A673 (cell line): ENCODE results near the gene TBCD. TPM values are rescaled to one million over a fixed set of nuclear protein-coding genes. Genes with fewer than 3 reads are reported as not detected.
"Not testable (repeated sequence)": the region's sequence is repeated elsewhere in the genome, so short reads cannot be mapped to it uniquely, and the experiment has no call there.

Experiments used
- BruUV-seq: library from RNA; stranded (reverse); fragments of 400-500 nt; replicated peaks from 2 replicates; lab custom pipeline; 2021; lab: Mats Ljungman, UMichigan
- CTCF ChIA-PET: fragments of 300-600 bp; sonication (Branson Sonifier 250); formaldehyde crosslinking; loops from one replicate; lab custom pipeline; 2022; ENCODE audit warnings: antibody characterized with exemption; lab: Charles Lee
- POLR2A ChIA-PET: fragments of 300-600 bp; sonication (Branson Sonifier 250); formaldehyde crosslinking; loops from one replicate; lab custom pipeline; 2022; ENCODE audit warnings: antibody characterized with exemption; ENCODE audit not compliant: low non-redundant PET; lab: Charles Lee
- DNase-seq: peaks from one replicate; pipeline ENCODE4 v3.0.0-alpha.2; 2015; ENCODE audit warnings: low spot score
- H3K27ac ChIP-seq: fragments of 200-600 bp; sonication (generic); 2 replicates; pipeline ENCODE4 v1.5.1; 2016; ENCODE audit warnings: mixed run types, low read depth, mild to moderate bottlenecking, mixed read lengths, antibody characterized with exemption, low read length; ENCODE audit not compliant: poor library complexity, severe bottlenecking
- H3K27me3 ChIP-seq: fragments of 200-600 bp; sonication (generic); replicated peaks from 2 replicates; pipeline ENCODE4 v1.6.1; 2017; ENCODE audit warnings: mixed run types, low read depth, mild to moderate bottlenecking, mixed read lengths, antibody characterized with exemption, low read length; ENCODE audit not compliant: insufficient read depth, poor library complexity
- H3K36me3 ChIP-seq: fragments of 200-600 bp; sonication (generic); 2 replicates; pipeline ENCODE4 v1.6.1; 2016; ENCODE audit warnings: mixed run types, mild to moderate bottlenecking, mixed read lengths, antibody characterized with exemption, low read length; ENCODE audit not compliant: insufficient read depth, poor library complexity, severe bottlenecking
- H3K4me1 ChIP-seq: fragments of 200-600 bp; sonication (generic); 2 replicates; pipeline ENCODE4 v1.6.1; 2017; ENCODE audit warnings: mixed run types, mild to moderate bottlenecking, mixed read lengths, antibody characterized with exemption, low read length; ENCODE audit not compliant: insufficient read depth, poor library complexity, severe bottlenecking
- H3K4me3 ChIP-seq: fragments of 200-600 bp; sonication (generic); 2 replicates; pipeline ENCODE4 v1.5.1; 2016; ENCODE audit warnings: low read depth, mixed run types, mild to moderate bottlenecking, mixed read lengths, low read length; ENCODE audit not compliant: poor library complexity, severe bottlenecking
- H3K9me3 ChIP-seq: fragments of 200-600 bp; sonication (generic); 2 replicates; pipeline ENCODE4 v1.6.1; 2016; ENCODE audit warnings: mixed run types, low read depth, mild to moderate bottlenecking, mixed read lengths, antibody characterized with exemption, low read length; ENCODE audit not compliant: poor library complexity, severe bottlenecking
- EZH2 ChIP-seq: fragments of 200-600 bp; sonication (generic); IDR thresholded peaks from 2 replicates; pipeline ENCODE4 v1.6.1; 2017; ENCODE audit warnings: borderline replicate concordance, low read depth, mild to moderate bottlenecking, mixed read lengths, antibody characterized with exemption, low read length; ENCODE audit not compliant: poor library complexity, severe bottlenecking
- intact Hi-C: fragments of 100-400 bp; cut with micrococcal nuclease; formaldehyde crosslinking; loops from one replicate; pipeline ENCODE4 v1.10.0; 2022; ENCODE audit not compliant: unreplicated experiment
- total RNA-seq: library from RNA; stranded (reverse); gene quantifications from 2 replicates; pipeline ENCODE4 v1.2.3, GENCODE V29; 2021
- TF ChIP-seq, protein P1 (sequence below): fragments of 300-800, 200-600 bp; sonication (generic); conservative IDR thresholded peaks from 2 replicates; pipeline ENCODE4 v1.5.1; 2017; ENCODE audit warnings: low read depth, mild to moderate bottlenecking, antibody characterized with exemption, low read length, moderate library complexity, mixed read lengths

The TBCD gene
- total RNA-seq, 1 experiment from 2014 or later: 113 TPM

DNA sequence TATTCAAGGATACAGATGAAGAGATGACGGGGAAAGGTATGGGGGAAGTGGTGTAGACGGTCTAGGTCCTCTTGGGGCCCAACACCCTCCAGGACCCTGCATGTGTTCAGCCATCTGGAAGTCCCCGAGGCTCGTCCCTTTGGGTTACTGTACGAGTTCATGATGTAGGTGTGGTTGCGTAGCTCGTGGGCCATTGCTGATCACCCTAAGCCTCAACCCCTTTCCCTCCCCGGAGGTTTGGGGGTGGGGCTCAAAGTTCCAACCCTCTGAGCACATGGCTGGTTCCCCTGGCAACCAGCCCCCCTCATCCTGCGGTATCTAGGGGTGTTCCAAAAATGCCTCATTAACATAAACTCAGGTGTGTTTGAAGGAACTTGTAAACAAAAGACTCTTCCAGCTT, 228.8 kb downstream of the TBCD start:
- DNase-seq: no peak
- H3K36me3 ChIP-seq: no peaks in the 10 kb centered on the region
- ChIA-PET CTCF (no interaction called here), POLR2A (no interaction called here)
- no peak for TF ChIP-seq EZH2
- no peaks in the 10 kb centered on the region for H3K27me3 ChIP-seq
- no peaks in the 10 kb centered on the region for H3K9me3 ChIP-seq
- intact Hi-C loops: no loop called here
- no peaks in the 10 kb centered on the region for H3K4me1 ChIP-seq
- H3K27ac ChIP-seq: no peak overlapping the region
- BruUV-seq: no TSS peak
- H3K4me3 ChIP-seq: no peak overlapping the region

DNA sequence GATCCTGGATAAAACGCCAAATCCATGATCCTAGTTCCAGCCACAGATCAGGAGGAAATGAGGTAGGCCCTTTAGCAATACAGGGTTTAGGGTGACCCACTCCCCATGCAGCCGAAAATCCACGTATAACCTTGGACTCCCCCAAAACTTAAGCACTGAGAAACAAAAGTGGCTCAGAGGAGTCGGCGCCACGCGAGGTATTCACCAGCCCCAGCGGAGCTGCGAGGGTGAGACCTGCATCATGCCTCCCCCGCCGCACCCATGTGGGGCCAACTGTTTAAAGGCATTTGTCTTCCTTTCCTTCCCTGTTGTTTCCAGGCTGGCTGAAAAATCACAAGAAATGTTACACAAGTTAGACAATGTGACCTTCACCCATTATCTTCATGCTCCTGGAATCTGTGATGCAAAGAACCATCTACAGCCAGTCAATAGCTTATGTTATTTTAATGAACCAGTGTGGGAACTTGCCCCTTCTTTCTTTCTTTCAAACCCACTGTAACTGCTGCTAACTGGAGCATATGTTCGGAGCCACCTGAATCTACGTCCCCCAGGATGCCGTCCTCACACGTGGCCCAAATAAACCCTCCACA, 229.4 kb downstream of the TBCD start:
- Histone ChIP-seq H3K4me1 (no peaks in the 10 kb centered on the region), H3K4me3 (no peak overlapping the region), H3K27ac (no peak overlapping the region), H3K9me3 (no peaks in the 10 kb centered on the region), H3K36me3 (no peaks in the 10 kb centered on the region), H3K27me3 (no peaks in the 10 kb centered on the region)
- TF ChIP-seq EZH2: no peak
- TF ChIP-seq, protein P1, sequence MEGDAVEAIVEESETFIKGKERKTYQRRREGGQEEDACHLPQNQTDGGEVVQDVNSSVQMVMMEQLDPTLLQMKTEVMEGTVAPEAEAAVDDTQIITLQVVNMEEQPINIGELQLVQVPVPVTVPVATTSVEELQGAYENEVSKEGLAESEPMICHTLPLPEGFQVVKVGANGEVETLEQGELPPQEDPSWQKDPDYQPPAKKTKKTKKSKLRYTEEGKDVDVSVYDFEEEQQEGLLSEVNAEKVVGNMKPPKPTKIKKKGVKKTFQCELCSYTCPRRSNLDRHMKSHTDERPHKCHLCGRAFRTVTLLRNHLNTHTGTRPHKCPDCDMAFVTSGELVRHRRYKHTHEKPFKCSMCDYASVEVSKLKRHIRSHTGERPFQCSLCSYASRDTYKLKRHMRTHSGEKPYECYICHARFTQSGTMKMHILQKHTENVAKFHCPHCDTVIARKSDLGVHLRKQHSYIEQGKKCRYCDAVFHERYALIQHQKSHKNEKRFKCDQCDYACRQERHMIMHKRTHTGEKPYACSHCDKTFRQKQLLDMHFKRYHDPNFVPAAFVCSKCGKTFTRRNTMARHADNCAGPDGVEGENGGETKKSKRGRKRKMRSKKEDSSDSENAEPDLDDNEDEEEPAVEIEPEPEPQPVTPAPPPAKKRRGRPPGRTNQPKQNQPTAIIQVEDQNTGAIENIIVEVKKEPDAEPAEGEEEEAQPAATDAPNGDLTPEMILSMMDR: no peak
- BruUV-seq: no TSS peak
- intact Hi-C loops: no loop called here
- CTCF ChIA-PET: no interaction called here
- POLR2A ChIA-PET: no interaction called here
- no peak for DNase-seq

DNA sequence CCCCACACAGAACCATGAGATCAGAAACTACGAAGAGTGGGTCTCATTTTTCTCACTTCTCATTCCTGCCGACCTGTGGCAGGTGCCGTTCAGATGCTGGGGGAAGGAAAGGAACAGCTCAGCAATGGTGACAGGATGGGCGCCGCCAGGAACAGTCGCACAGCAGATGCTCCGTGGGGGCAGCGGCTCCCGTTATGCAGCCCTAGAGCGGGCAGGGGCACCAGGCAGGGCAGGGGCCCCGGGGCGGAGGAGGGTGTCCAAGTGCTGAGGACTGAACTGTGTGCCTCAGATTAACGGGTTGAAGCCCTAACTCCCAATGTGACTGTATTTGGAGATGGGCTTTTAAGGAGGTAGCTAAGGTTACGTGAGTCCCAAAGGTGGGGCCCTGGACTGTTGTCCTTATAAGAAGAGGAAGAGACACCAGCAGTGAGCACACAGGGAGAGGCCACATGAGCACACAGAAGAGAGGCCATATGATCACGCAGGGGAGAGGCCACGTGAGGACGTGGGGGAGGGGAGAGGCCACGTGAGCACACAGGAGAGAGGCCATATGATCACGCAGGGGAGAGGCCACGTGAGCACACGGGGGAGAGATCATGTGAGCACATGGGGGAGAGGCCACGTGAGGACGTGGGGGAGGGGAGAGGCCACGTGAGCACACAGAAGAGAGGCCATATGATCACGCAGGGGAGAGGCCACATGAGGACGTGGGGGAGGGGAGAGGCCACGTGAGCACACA, 231.8 kb downstream of the TBCD start:
- H3K27me3 ChIP-seq: no peaks in the 10 kb centered on the region
- H3K4me1 ChIP-seq: no peaks in the 10 kb centered on the region
- H3K9me3 ChIP-seq: no peaks in the 10 kb centered on the region
- intact Hi-C loops: no loop called here
- no TSS peak for BruUV-seq
- ChIA-PET CTCF (no interaction called here), POLR2A (no interaction called here)
- no peak overlapping the region for H3K4me3 ChIP-seq
- no peak for TF ChIP-seq EZH2
- TF ChIP-seq, protein P1: no peak
- H3K27ac ChIP-seq: no peak overlapping the region
- H3K36me3 ChIP-seq: no peaks in the 10 kb centered on the region
- DNase-seq: no peak

DNA sequence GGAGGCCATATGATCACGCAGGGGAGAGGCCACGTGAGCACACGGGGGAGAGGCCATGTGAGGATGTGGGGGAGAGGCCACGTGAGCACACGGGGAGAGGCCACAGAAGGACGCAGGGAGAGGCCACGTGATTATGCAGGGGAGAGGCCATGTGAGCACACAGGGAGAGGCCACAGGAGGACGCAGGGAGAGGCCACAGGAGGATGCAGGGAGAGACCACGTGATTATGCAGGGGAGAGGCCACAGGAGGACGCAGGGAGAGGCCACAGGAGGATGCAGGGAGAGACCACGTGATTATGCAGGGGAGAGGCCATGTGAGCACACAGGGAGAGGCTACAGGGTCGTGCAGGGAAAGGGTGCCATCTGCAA, 232.4 kb downstream of the TBCD start:
- intact Hi-C loops, H3K4me1 ChIP-seq, H3K27me3 ChIP-seq, H3K4me3 ChIP-seq, DNase-seq, CTCF ChIA-PET, H3K27ac ChIP-seq, H3K36me3 ChIP-seq, POLR2A ChIA-PET, BruUV-seq, H3K9me3 ChIP-seq: not testable (repeated sequence)
